Activated B cell treated with CpG ODN at 0.5 μM for 24 hours (primary cell): ENCODE results near the gene ADORA3. TPM values are rescaled to one million over a fixed set of nuclear protein-coding genes. Genes with fewer than 3 reads are reported as not detected.
A peak's percentile ranks its signal among the peaks of the same experiment; 100 is the strongest.

Source experiments
- ATAC-seq: fragments of 200-7000 bp; cut with Tn5 transposase; one replicate; pipeline ENCODE4 v1.10.0; 2021; ENCODE audit warnings: low read depth, mild to moderate bottlenecking, moderate library complexity
- CTCF ChIA-PET: fragments of 350-600 bp; sonication (Branson Sonifier 250); formaldehyde crosslinking; loops from one replicate; lab custom pipeline; 2021; ENCODE audit warnings: antibody characterized with exemption; lab: Charles Lee
- POLR2A ChIA-PET: fragments of 350-600 bp; sonication (Branson Sonifier 250); formaldehyde crosslinking; loops from one replicate; lab custom pipeline; 2021; ENCODE audit warnings: antibody characterized with exemption; lab: Charles Lee
- DNase-seq: peaks from one replicate; pipeline ENCODE4 v3.0.0; 2022
- H3K27ac Mint-ChIP-seq: one replicate; pipeline ENCODE4 v1.8.0; 2020; ENCODE audit warnings: mixed read lengths
- H3K27me3 Mint-ChIP-seq: one replicate; pipeline ENCODE4 v1.8.0; 2021; ENCODE audit warnings: mixed read lengths
- H3K36me3 Mint-ChIP-seq: one replicate; pipeline ENCODE4 v1.8.0; 2021; ENCODE audit warnings: low read depth, mixed read lengths
- H3K4me1 Mint-ChIP-seq: one replicate; pipeline ENCODE4 v1.8.0; 2021; ENCODE audit warnings: mixed read lengths
- H3K4me3 Mint-ChIP-seq: one replicate; pipeline ENCODE4 v1.8.0; 2020; ENCODE audit warnings: mild to moderate bottlenecking, mixed read lengths
- H3K9me3 Mint-ChIP-seq: one replicate; pipeline ENCODE4 v1.8.0; 2020; ENCODE audit warnings: mixed read lengths
- intact Hi-C: fragments of 100-400 bp; cut with micrococcal nuclease; formaldehyde crosslinking; loops from one replicate; pipeline ENCODE4 v1.15.1; 2024
- total RNA-seq: library from RNA; stranded (reverse); gene quantifications from 2 replicates; pipeline ENCODE4 v1.2.3, GENCODE V29; 2022
- TF ChIP-seq, protein P1 (sequence below): fragments of 200-600 bp; IDR thresholded peaks from one replicate; pipeline ENCODE4 v1.8.0; 2022; ENCODE audit warnings: antibody characterized with exemption, mild to moderate bottlenecking

The ADORA3 gene
- total RNA-seq, 1 donor from 2014 or later, result not detected

DNA sequence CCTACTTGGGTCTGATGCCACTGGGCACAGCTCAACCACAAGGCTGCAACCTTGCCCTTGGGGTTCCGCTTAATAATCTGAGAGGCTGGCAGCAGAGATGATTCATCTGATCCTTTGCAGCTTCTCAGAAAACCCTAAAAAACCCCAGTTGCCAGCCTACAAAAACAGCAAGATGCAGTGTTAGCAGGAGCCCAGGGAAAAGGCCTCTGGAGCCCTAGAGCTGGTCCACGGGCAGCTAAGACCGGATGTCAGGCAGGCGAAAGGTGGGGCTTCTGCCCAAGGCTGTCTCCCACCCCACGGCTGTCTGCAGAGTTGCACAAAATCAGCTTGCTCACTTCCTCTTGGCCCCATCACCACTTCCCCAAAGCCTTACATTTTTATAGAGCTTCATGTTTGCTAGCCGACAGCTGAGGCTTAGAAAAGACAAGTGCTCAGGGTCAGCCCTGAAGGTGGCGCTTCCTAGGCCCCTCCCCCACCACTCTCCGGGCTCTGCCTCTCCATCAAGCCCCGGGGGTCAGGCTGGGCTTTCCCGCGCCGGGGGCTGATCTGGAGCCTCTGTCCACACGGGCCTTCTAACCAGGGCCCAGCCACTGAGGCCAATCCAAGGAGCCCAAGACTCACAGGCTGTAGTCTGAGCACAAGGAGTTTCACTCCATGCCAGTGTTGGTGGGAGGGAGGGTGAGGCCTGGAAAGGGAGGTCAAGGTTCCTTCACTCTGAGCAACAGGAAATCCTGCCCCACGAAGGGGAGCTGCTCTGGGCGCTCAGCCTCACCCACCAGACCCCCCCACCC lies 4.2 kb upstream of the ADORA3 start:
- ChIA-PET CTCF (interaction anchor here (0.5 to 4.0 kb wide), 56 partner anchors 9 to 292 kb away, joined by 3 to 123 read pairs (median 5); partner anchors contain the start of genes C1orf162, INKA2 and RAP1A), POLR2A (interaction anchor here (0.6 to 9.6 kb wide), 42 partner anchors 9 to 1169 kb away, joined by 3 to 234 read pairs (median 5); partner anchors contain the start of genes ATP5PB, C1orf162, DDX20 and INKA2)
- Mint-ChIP-seq H3K4me3 (peak overlapping the region; percentile 77), H3K4me1 (peaks cover 67% of the 10 kb centered on the region), H3K9me3 (no peaks in the 10 kb centered on the region), H3K36me3 (no peaks in the 10 kb centered on the region), H3K27ac (no peak overlapping the region), H3K27me3 (no peaks in the 10 kb centered on the region)
- TF ChIP-seq, protein P1, sequence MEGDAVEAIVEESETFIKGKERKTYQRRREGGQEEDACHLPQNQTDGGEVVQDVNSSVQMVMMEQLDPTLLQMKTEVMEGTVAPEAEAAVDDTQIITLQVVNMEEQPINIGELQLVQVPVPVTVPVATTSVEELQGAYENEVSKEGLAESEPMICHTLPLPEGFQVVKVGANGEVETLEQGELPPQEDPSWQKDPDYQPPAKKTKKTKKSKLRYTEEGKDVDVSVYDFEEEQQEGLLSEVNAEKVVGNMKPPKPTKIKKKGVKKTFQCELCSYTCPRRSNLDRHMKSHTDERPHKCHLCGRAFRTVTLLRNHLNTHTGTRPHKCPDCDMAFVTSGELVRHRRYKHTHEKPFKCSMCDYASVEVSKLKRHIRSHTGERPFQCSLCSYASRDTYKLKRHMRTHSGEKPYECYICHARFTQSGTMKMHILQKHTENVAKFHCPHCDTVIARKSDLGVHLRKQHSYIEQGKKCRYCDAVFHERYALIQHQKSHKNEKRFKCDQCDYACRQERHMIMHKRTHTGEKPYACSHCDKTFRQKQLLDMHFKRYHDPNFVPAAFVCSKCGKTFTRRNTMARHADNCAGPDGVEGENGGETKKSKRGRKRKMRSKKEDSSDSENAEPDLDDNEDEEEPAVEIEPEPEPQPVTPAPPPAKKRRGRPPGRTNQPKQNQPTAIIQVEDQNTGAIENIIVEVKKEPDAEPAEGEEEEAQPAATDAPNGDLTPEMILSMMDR, result no peak
- intact Hi-C loops, result loop anchor here (1.0 to 2.0 kb wide), 17 partner anchors 9 to 635 kb away; partner anchors contain the start of genes ATP5PB, CD53, DDX20 and WDR77
- ATAC-seq (peak; percentile 67), DNase-seq (peak; percentile 66)

DNA sequence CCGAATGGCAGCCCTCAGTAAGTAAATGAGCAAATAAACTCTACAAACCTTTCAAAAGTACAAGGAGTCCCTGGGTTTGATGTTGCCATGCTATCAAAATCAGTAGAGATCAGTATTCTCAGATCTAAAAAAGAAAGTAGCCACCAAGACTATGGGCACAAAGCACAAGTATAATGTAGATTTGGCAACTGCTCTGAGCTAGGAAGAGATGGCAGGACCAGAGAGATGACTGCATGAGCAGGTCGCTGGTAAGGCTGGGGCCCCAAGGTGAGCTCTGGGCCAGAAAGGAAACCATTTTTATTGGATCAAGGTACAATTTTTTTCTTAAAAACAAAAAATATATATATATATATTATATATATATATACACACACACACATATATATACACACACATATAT lies 3.1 kb upstream of the ADORA3 start:
- H3K9me3 Mint-ChIP-seq, result no peaks in the 10 kb centered on the region
- H3K27ac Mint-ChIP-seq, result peak overlapping the region; percentile 91
- ATAC-seq (no peak), DNase-seq (no peak)
- peak overlapping the region; percentile 38 for H3K4me3 Mint-ChIP-seq
- intact Hi-C loops, result loop anchor here (2.0 kb wide), 3 partner anchors 160 to 634 kb away; partner anchors contain the start of gene CD53
- H3K36me3 Mint-ChIP-seq, result no peaks in the 10 kb centered on the region
- POLR2A ChIA-PET, result interaction anchor here (0.5 to 9.6 kb wide), 18 partner anchors 9 to 543 kb away, joined by 3 to 234 read pairs (median 16); partner anchors contain the start of genes ATP5PB, C1orf162, DDX20 and INKA2
- peaks cover 69% of the 10 kb centered on the region for H3K4me1 Mint-ChIP-seq
- CTCF ChIA-PET, result interaction anchor here (2.1 to 4.0 kb wide), 9 partner anchors 17 to 241 kb away, joined by 15 to 123 read pairs (median 21); partner anchors contain the start of genes C1orf162 and RAP1A
- TF ChIP-seq, protein P1, result no peak
- H3K27me3 Mint-ChIP-seq, result no peaks in the 10 kb centered on the region

DNA sequence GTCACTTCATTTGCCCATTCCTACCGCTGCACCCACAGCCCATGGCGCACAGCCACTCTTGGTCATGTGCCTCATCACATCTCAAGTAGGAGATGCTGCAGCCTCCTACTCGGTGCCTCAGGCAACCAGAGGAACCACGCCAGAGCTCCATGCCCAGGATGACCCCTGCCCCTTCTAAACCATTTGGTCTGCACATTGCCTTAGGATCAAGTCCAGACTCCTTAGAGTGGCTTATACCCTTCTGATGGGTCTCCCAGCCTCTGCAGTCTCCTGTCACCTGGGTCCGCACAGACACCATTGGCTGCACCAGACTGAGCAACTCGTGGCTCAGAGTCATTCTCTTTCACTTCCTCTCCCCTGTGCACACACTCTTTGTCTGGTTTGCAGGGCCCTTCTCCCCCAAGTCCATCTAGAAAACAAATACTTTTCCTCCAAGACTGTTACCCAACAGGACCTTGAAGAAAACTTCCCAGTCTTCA lies 2.2 kb upstream of the ADORA3 start:
- no peaks in the 10 kb centered on the region for H3K27me3 Mint-ChIP-seq
- H3K9me3 Mint-ChIP-seq, result no peaks in the 10 kb centered on the region
- DNase-seq, result peak; percentile 55
- peak overlapping the region; percentile 38 for H3K4me3 Mint-ChIP-seq
- H3K4me1 Mint-ChIP-seq, result peaks cover 69% of the 10 kb centered on the region
- CTCF ChIA-PET, result interaction anchor here (3.9 kb wide), 1 partner anchor 26 kb away, joined by 123 read pairs; the partner anchor contains the start of gene C1orf162
- TF ChIP-seq, protein P1, result no peak
- ATAC-seq, result peak; percentile 55
- intact Hi-C loops, result loop anchor here (2.0 kb wide), 3 partner anchors 159 to 633 kb away; partner anchors contain the start of gene CD53
- H3K27ac Mint-ChIP-seq, result peak overlapping the region; percentile 91
- POLR2A ChIA-PET, result interaction anchor here (0.6 to 9.6 kb wide), 5 partner anchors 27 to 249 kb away, joined by 3 to 234 read pairs (median 3); partner anchors contain the start of gene C1orf162
- H3K36me3 Mint-ChIP-seq, result no peaks in the 10 kb centered on the region

DNA sequence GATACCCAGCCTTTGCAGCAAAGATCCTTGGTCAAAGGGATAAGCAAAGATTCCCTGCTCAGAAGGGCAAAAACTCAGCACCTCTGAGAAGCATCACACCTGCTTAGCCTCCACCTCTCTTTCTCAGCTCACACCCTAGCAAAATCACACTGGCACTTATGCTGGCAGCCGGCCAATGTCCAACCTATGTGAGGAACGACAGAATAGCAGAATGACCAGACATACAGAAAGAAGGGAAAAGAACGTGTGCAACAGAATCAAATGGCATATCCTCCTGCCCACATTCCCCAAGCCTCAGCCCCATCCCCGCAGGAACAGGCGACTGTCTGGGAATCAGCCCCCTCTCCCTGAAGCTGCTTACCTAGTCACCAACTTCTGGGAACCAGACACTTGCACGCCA lies 664 bp upstream of the ADORA3 start:
- Mint-ChIP-seq H3K27me3 (no peaks in the 10 kb centered on the region), H3K4me3 (no peak overlapping the region), H3K36me3 (no peaks in the 10 kb centered on the region), H3K9me3 (no peaks in the 10 kb centered on the region), H3K4me1 (peaks cover 62% of the 10 kb centered on the region), H3K27ac (peak overlapping the region; percentile 38)
- TF ChIP-seq, protein P1, result no peak
- DNase-seq, result no peak
- intact Hi-C loops, result no loop called here
- CTCF ChIA-PET, result interaction anchor here (0.7 to 1.8 kb wide), 5 partner anchors 14 to 243 kb away, joined by 3 to 11 read pairs (median 4); no protein-coding TSS in a partner anchor
- POLR2A ChIA-PET, result interaction anchor here (1.2 to 9.6 kb wide), 4 partner anchors 13 to 251 kb away, joined by 3 to 234 read pairs (median 6); partner anchors contain the start of genes ATP5PB, C1orf162, DDX20 and WDR77
- ATAC-seq, result no peak
